NCI-H2107 (cell line): ENCODE data around the gene COL1A1.

Experiments
- DNase-seq: peaks from one replicate; lab custom pipeline; 2025; lab: John Stamatoyannopoulos, UW

The COL1A1 gene

DNA sequence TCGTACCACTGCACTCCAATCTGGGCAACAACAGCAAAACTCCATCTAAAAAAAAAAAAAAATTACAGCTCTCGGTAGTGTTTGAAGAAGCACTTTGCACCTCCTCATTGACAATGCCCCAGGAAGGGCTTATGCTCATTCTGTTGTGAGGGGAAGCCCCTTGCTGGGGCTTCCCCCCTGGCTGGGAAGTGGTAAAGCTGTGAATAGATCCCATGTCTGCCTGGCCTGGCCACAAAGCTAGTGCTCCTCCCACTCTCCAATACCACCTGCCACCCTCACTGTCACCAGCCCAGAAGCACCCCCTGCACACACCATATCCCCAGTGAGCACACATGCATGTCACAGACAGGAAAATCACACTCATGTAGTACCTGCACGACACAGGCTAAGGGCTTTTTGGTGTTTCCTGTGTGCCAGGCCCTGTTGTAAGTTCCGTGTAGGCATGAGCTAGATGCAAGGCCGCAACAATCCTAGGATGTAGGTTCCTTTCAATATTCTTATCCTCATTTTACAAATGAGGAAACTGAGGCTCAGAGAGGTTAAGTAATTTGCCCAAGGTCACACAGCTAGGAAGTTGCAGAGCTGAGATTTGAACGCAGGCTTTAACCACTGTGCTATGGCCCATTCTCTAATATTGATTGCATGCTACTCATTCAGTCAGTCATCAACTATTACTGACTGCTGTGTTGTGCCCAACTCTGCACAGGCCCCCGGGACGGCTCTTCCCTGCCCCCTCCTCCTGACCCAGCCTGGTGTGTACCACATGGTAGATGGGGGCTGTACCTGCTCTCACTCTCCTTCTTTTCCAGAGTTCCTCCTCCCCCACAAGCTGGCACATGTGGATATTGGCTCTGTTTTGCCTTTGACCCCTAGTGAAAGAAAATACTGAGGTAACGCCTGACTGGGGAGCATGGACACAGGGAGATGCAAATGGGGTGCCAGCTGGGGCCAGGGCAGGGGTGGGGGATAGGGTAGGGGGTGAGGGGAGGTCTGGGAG, 11.9 kb upstream of the COL1A1 start:
- DNase-seq: no peak

GRCh38 chr17:50212121-50212843, 10.9 kb upstream of the COL1A1 start:
- no peak for DNase-seq

DNA sequence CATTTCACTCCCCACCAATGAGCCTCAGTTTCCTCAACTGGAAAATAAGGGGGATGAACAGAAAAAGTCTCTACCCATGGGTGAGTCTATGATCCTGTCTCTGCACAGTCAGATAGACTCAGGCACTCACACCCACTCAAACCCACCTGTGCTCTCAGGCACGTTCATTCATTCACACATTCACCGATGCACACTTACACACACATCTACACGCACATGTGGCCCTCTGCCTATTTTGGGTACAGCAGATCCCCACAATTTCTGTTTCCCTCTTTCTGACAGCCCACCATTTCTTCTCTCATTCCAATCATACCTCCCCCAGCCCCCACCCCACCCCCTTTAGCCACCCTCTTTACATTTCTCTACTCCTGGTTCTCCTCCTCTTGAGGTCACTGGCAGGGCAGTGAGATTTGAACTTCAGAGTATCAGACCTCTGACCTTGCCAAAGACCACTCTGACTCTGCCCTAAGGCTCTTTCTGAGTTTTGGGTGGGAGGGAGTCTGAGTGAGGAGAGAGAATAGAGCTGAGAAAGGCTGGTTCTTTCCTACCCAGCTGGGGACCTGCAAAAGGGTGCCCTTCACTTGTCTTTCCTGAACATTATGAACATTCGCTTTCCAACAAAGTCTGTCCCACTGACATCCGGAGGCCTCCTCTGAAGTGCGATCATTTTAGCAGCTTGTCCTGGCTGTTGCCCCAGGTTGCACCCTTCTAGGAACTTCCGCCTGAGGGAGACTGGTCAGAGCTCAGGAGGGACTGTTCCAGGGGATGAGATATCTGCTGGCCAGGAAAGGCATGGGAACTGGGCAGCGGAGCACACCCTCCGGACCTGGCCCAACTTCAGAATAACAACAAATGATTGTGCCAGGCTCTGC, 10.1 kb upstream of the COL1A1 start:
- DNase-seq: no peak

- no peak for DNase-seq
These were observed 9.1 kb upstream of the COL1A1 start for GRCh38 chr17:50210240-50211225.

GRCh38 chr17:50209472-50210239, 8.2 kb upstream of the COL1A1 start:
- no peak for DNase-seq

GRCh38 chr17:50209133-50209471, 7.7 kb upstream of the COL1A1 start:
- DNase-seq: no peak

DNA sequence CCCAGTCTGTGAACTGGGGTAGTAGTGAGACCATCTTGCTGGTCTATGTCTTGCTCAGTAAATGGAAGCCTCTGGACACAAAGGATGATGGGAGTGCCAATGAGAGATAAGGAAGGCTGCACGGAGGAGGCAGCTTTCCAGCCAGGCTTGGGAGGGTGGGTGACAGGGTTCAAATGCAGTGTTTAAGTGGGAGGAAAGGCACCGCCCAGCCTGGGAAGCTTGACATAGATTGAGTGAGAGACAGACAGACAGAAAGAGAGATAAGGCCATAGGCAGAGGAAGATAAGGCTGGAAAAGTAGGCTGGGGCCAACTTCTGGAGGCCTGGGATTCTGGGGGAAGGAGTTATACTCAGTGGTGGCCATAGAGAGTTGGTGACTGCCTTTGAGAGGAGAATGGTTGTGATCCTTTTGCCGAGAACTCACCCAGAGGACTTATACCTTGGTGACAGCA, 7.2 kb upstream of the COL1A1 start:
- DNase-seq: no peak

- DNase-seq: no peak
These were observed 6.5 kb upstream of the COL1A1 start for GRCh38 chr17:50207792-50208567.

DNA sequence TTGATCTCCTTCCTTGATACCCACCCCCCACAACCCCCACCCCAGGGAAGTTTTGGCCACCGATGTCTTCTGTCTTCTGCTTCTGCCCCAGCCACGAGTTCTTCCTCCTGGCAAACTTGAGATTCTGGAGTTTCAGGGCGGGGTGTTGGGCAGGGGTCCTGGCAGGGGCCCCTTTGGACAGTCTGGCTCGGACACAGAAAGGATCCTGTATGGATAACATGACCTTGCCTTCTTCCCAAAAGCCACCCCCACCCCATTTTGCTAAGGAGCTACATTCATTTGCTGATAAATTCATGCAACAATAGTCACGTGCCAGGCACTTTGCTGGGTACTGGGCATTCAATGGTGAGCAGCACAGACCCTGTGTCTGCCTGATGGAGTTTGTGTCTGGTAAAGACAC, 5.9 kb upstream of the COL1A1 start:
- no peak for DNase-seq

- no peak for DNase-seq
These were observed 5.3 kb upstream of the COL1A1 start for GRCh38 chr17:50206604-50207293.

- no peak for DNase-seq
These were observed 4.6 kb upstream of the COL1A1 start for GRCh38 chr17:50205963-50206505.

GRCh38 chr17:50205111-50205962, 3.9 kb upstream of the COL1A1 start:
- DNase-seq: no peak

DNA sequence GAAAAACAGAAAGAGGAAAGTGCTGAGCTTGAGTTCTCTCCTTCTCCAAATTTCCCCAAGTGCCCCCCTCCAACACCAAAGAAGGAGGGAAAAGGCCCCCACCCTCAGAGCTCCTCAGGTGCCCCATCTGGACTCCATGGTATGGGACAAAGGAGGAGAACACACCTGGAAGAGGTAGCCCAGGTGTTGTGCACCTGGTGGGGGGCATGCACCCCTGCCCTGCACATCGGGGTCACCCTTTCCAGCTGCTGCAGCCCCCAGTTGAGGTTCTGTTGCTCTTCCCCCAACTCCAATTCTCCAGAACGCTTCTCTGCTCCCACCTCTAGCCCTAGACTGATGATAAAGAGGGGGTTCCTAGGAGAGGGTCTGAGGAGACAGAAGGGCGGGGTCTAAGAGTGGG, 3.0 kb upstream of the COL1A1 start:
- no peak for DNase-seq

DNA sequence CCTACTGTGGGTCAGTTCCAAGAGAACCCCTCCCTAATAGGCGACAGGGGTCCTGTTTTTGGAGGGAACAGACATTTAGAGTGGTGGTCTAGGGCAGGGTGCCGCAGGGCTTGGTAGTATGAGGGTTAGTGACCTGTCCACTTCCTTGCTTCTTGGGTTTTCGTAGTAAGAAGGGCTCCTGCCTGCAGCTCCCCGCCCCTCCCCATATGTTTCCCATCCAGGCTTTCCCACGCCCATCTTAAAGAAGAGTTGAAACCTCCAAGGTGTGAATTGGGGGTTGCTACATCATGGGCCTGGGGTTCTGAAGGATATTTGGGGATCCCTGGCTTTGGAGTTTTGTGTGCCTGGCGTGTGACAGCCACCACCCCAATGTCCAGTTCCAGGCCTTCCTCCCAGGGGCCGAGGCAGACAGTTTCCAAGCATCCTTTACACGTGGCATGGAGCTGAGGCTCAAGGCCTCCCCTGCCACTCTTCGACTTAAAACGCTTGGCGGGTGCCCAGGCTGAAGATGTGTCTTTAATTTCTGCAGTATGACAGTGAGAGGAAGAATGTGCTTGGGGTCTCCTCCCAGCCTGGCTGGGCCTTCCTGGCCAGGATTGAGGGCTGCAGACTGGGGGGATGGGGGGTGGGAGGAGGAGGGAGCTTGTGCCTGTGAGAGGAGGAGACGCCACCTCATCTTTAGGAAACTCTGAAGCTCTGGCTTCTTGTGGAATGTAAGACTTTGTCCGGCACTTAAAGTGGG, 2.3 kb upstream of the COL1A1 start:
- DNase-seq: no peak

DNA sequence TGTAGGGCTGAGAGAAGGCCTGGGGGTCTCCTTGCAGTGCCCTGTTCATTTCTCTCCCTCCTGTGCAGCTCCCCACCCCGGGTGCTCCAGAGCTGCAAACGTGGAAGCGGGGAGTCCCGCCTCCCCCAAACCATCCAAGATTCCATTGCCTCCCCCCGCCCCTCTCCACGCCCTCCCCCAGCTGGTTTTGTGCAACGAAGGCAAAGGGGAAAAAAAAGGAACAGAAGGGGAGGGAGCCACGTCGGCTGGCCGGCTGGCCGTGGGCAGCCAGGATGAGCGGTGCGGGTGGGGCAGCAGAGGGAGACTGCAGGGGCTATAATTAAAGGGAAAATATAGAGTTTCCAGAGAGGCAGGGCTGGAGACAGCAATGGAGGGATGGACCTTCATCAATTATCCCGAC, 1.7 kb upstream of the COL1A1 start:
- no peak for DNase-seq

DNA sequence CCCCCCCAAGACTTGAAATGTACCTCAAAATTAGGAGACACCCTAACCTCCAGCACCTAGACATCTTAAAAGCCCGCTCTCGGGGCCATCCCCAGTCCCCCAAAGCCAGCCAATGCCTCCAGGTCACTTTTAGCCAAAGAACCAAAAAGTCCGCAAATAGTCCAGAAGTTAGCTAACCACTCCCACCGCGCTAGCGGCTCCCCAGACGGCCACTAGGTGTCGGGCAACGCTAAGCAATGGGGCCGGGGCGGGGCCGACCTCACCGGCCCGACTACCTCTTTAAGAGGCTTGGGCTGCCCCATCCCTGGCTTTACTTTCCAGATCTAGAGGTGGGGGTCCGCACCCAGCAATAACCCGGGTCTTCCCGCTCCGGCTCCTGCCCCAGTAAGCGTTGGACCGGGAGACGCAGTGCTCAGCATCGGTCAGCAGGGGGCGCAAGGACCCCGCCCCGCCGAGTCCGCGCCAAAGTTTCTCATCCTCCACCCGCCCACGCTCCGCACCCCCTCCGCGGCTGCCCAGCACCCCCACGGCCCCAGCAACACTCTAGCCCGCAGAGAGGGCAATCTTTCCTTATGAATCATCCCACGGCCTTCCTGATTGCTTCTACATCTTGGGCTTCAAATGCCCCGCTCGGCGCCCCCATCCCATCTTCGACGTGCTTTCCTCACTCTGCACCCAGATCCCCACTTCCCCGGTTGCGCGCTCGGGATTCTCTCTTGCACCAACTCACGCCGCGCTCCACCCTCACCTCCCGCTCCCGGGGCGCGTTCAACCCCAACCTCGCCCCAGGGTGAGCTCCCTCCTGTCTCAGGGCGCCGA, 765 bp downstream of the COL1A1 start:
- peak; percentile 26 for DNase-seq
